SK-N-SH (cell line): ENCODE data around the gene ECPAS. TPM values are rescaled to one million over a fixed set of nuclear protein-coding genes. Genes with fewer than 3 reads are reported as not detected.

Experiments used
- EP300 ChIP-seq, 2 experiments: IDR thresholded peaks; 2 replicates each; pipeline versions ENCODE4 v1.4.0 to v1.6.1; 2012; ENCODE audit warnings: borderline replicate concordance in 1 of 2, low read depth in 1 of 2, low read length in 1 of 2
- EZH2phosphoT487 ChIP-seq: fragments of 200-600 bp; sonication (generic); IDR thresholded peaks from 2 replicates; pipeline ENCODE4 v1.6.1; 2017; ENCODE audit warnings: low read depth, mixed run types, mild to moderate bottlenecking, antibody characterized with exemption, moderate library complexity, borderline replicate concordance
- FOSL2 ChIP-seq: IDR thresholded peaks from 2 replicates; pipeline ENCODE4 v1.4.0; 2012; ENCODE audit warnings: low read depth, mild to moderate bottlenecking, moderate library complexity, borderline replicate concordance
- FOXJ3 ChIP-seq: sonication (generic); formaldehyde crosslinking; IDR thresholded peaks from 2 replicates; pipeline ENCODE4 v1.5.1; 2020; ENCODE audit warnings: mild to moderate bottlenecking, missing genetic modification reagents
- GATA2 ChIP-seq: sonication (generic); formaldehyde crosslinking; IDR thresholded peaks from 2 replicates; pipeline ENCODE4 v1.5.0; 2020; ENCODE audit warnings: mild to moderate bottlenecking, missing genetic modification reagents
- IRF3 ChIP-seq: fragments of 150-350 bp; IDR thresholded peaks from 2 replicates; pipeline ENCODE4 v1.6.1; 2016; ENCODE audit warnings: mild to moderate bottlenecking, low read depth, low read length
- JUND ChIP-seq: IDR thresholded peaks from 2 replicates; pipeline ENCODE4 v1.4.0; 2012
- MXI1 ChIP-seq: IDR thresholded peaks from 2 replicates; pipeline ENCODE4 v1.6.1; 2012; ENCODE audit warnings: mild to moderate bottlenecking, low read depth, low read length, improper control_type of control experiment
- NFIC ChIP-seq: IDR thresholded peaks from 2 replicates; pipeline ENCODE4 v1.4.0; 2012; ENCODE audit warnings: borderline replicate concordance
- POLR2AphosphoS5 ChIP-seq: IDR thresholded peaks from 2 replicates; pipeline ENCODE4 v1.6.1; 2012; ENCODE audit warnings: low read depth, low read length
- RAD21 ChIP-seq: IDR thresholded peaks from 2 replicates; pipeline ENCODE4 v1.6.1; 2012; ENCODE audit warnings: mild to moderate bottlenecking, low read length
- SIN3A ChIP-seq: IDR thresholded peaks from 2 replicates; pipeline ENCODE4 v1.6.1; 2012; ENCODE audit warnings: low read depth, mild to moderate bottlenecking, low read length, moderate library complexity, borderline replicate concordance
- TAF1 ChIP-seq: IDR thresholded peaks from 2 replicates; pipeline ENCODE4 v1.6.1; 2012; ENCODE audit warnings: low read depth, mild to moderate bottlenecking, low read length, moderate library complexity, borderline replicate concordance
- TCF12 ChIP-seq: IDR thresholded peaks from 2 replicates; pipeline ENCODE4 v1.4.0; 2012
- TEAD4 ChIP-seq: IDR thresholded peaks from 2 replicates; pipeline ENCODE4 v1.4.0; 2012; ENCODE audit warnings: mild to moderate bottlenecking, borderline replicate concordance; ENCODE audit not compliant: insufficient read depth
- USF2 ChIP-seq: fragments of 150-350 bp; IDR thresholded peaks from 2 replicates; pipeline ENCODE4 v1.6.1; 2017; ENCODE audit warnings: antibody characterized with exemption, low read length, low read depth, borderline replicate concordance
- YY1 ChIP-seq: IDR thresholded peaks from 2 replicates; pipeline ENCODE4 v1.4.0; 2012; ENCODE audit warnings: low read depth, mild to moderate bottlenecking
- polyA plus RNA-seq, 3 experiments: library from polyadenylated mRNA; depleted of rRNA; stranded (reverse); fragments of >200 nt; gene quantifications; 2 replicates each; pipeline ENCODE4 v1.2.3, GENCODE V29; 2012
- TF ChIP-seq, protein P1 (sequence below): IDR thresholded peaks from 2 replicates; pipeline ENCODE4 v1.4.0; 2012; ENCODE audit warnings: low read depth
- TF ChIP-seq, protein P2 (sequence below): IDR thresholded peaks from 2 replicates; pipeline ENCODE4 v1.6.1; 2012; ENCODE audit warnings: mild to moderate bottlenecking, low read depth, low read length, moderate library complexity

The ECPAS gene
- polyA plus RNA-seq, 1 of the 3 experiments (the other 2 are of a cell fraction) = 17.9 TPM

DNA sequence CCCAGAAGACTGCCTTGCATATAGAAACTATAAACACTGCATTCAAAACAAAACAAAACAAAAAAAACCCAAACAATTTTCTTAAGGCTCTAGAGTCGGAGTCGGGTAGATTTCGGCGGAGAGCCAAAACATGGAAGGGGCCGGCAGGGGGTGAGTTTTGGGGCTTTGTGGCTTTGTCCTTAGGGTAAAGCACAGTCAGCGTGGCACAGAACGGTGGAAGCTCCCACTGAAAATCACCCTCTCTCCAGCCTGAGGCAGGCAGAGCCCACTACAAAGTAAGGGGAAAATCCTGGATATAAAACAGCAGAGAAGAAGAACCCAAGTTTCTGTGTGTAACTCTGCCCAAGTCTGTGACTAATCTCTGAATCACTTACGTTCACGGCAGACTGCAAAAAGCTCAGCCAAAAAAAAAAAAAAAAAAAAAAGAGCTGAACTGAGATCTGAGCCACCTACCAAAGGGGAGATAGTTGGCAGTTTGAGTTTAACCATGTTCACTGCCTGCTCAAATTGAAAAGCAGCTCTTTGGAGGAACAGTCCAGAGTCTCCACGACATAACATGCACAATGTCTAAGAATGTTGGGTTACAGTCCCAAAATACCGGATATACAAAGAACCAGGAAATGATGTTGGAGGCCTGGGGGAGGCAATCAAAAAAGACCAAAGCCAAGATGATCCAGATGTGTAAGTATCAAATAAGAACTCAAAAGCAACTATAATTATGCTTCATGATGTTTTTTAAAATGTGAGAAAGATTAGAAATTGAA is 127.5 kb downstream of the ECPAS start (continued):
- TF ChIP-seq POLR2AphosphoS5 (no peak), EP300 (IDR thresholded peaks at IDR 0.05; ENCODE audit: borderline replicate concordance in 1 of 2, low read depth in 1 of 2, low read length in 1 of 2) (peak in 1 of 2 experiments; percentile 29; a peak in 1 of 4 replicates), TCF12 (peak; percentile 68), GATA2 (CRISPR knock-in tag) (no peak), EZH2phosphoT487 (no peak), MXI1 (no peak), TEAD4 (no peak), YY1 (no peak), SIN3A (no peak), FOSL2 (peak; percentile 88), NFIC (peak; percentile 71), TAF1 (no peak), JUND (peak; percentile 67), RAD21 (no peak), FOXJ3 (no peak), USF2 (no peak), IRF3 (no peak)
- TF ChIP-seq, protein P1, sequence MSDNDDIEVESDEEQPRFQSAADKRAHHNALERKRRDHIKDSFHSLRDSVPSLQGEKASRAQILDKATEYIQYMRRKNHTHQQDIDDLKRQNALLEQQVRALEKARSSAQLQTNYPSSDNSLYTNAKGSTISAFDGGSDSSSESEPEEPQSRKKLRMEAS = no peak
- TF ChIP-seq, protein P2, sequence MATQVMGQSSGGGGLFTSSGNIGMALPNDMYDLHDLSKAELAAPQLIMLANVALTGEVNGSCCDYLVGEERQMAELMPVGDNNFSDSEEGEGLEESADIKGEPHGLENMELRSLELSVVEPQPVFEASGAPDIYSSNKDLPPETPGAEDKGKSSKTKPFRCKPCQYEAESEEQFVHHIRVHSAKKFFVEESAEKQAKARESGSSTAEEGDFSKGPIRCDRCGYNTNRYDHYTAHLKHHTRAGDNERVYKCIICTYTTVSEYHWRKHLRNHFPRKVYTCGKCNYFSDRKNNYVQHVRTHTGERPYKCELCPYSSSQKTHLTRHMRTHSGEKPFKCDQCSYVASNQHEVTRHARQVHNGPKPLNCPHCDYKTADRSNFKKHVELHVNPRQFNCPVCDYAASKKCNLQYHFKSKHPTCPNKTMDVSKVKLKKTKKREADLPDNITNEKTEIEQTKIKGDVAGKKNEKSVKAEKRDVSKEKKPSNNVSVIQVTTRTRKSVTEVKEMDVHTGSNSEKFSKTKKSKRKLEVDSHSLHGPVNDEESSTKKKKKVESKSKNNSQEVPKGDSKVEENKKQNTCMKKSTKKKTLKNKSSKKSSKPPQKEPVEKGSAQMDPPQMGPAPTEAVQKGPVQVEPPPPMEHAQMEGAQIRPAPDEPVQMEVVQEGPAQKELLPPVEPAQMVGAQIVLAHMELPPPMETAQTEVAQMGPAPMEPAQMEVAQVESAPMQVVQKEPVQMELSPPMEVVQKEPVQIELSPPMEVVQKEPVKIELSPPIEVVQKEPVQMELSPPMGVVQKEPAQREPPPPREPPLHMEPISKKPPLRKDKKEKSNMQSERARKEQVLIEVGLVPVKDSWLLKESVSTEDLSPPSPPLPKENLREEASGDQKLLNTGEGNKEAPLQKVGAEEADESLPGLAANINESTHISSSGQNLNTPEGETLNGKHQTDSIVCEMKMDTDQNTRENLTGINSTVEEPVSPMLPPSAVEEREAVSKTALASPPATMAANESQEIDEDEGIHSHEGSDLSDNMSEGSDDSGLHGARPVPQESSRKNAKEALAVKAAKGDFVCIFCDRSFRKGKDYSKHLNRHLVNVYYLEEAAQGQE = no peak
